H1 (cell line): ENCODE measurements around the gene WDR26. TPM values are rescaled to one million over a fixed set of nuclear protein-coding genes. Genes with fewer than 3 reads are reported as not detected.

ENCODE experiments used
- CTCF ChIA-PET: fragments of 300-600 bp; sonication (Branson Sonifier 250); formaldehyde crosslinking; loops from one replicate; lab custom pipeline; 2021; ENCODE audit not compliant: partially characterized antibody; lab: Charles Lee
- POLR2A ChIA-PET: fragments of 300-600 bp; sonication (Branson Sonifier 250); formaldehyde crosslinking; loops from one replicate; lab custom pipeline; 2021; ENCODE audit warnings: inconsistent platforms; ENCODE audit not compliant: partially characterized antibody; lab: Charles Lee
- DNase-seq, 2 experiments: peaks; one replicate each; pipeline versions ENCODE4 v3.0.0 to v3.0.0-alpha.2; 2010 to 2022; ENCODE audit warnings: low spot score in 2 of 2, low read depth in 1 of 2, mixed read lengths in 1 of 2
- FAIRE-seq: peaks from 2 replicates; lab custom pipeline; 2011; peaks lifted over from hg19 to GRCh38; lab: Jason Lieb, UNC
- H2AFZ ChIP-seq: 2 replicates; pipeline ENCODE4 v1.8.1; 2012; ENCODE audit warnings: low read length, inconsistent platforms
- H2AK5ac ChIP-seq: 2 replicates; pipeline ENCODE4 v1.6.1; 2013; ENCODE audit warnings: low read depth, low read length
- H2BK120ac ChIP-seq: replicated peaks from 2 replicates; pipeline ENCODE3; 2013; ENCODE audit warnings: low read depth, low read length, inconsistent platforms
- H2BK12ac ChIP-seq: 2 replicates; pipeline ENCODE4 v1.6.1; 2013; ENCODE audit warnings: low read depth, low read length
- H2BK15ac ChIP-seq: 2 replicates; pipeline ENCODE4 v1.6.1; 2013; ENCODE audit warnings: low read length
- H2BK20ac ChIP-seq: 2 replicates; pipeline ENCODE4 v1.6.1; 2013; ENCODE audit warnings: low read length
- H2BK5ac ChIP-seq: 2 replicates; pipeline ENCODE4 v1.6.1; 2013; ENCODE audit warnings: low read depth, low read length
- H3K14ac ChIP-seq: 2 replicates; pipeline ENCODE4 v1.6.1; 2013; ENCODE audit warnings: inconsistent platforms; ENCODE audit not compliant: insufficient read length
- H3K18ac ChIP-seq: 2 replicates; pipeline ENCODE4 v1.6.1; 2013; ENCODE audit warnings: low read length; ENCODE audit errors: extremely low read depth
- H3K23ac ChIP-seq: 2 replicates; pipeline ENCODE4 v1.6.1; 2013; ENCODE audit warnings: inconsistent platforms; ENCODE audit not compliant: insufficient read length
- H3K23me2 ChIP-seq: 2 replicates; pipeline ENCODE4 v1.6.1; 2013; ENCODE audit warnings: low read depth, low read length
- H3K27ac ChIP-seq: 2 replicates; pipeline ENCODE4 v1.6.1; 2011; ENCODE audit warnings: low read depth, low read length, inconsistent platforms
- H3K27me3 ChIP-seq, 4 experiments: replicated peaks in 1 of 4; 1 replicate in 1 of 4; 2 replicates in 3 of 4; pipeline versions ENCODE4 v1.6.1 to v1.8.1; 2011 to 2013; ENCODE audit warnings: low read length in 3 of 4, mild to moderate bottlenecking in 3 of 4, inconsistent platforms in 2 of 4, mixed read lengths in 2 of 4, moderate library complexity in 1 of 4; ENCODE audit not compliant: control insufficient read depth in 3 of 4, insufficient read depth in 3 of 4; ENCODE audit errors: extremely low read depth in 1 of 4
- H3K36me3 ChIP-seq, 4 experiments: 2 replicates each; pipeline versions ENCODE4 v1.6.1 to v1.8.1; 2011 to 2013; ENCODE audit warnings: mild to moderate bottlenecking in 4 of 4, low read length in 3 of 4, moderate library complexity in 2 of 4, control low read depth in 1 of 4, inconsistent platforms in 1 of 4; ENCODE audit not compliant: insufficient read depth in 4 of 4, control insufficient read depth in 2 of 4
- H3K4ac ChIP-seq: replicated peaks from 2 replicates; pipeline ENCODE3; 2013; ENCODE audit warnings: low read length, low read depth, mixed read lengths, inconsistent platforms; ENCODE audit not compliant: insufficient read length
- H3K4me1 ChIP-seq, 4 experiments: replicated peaks in 1 of 4; 1 replicate in 1 of 4; 2 replicates in 3 of 4; pipeline versions ENCODE4 v1.6.1 to v1.8.1; 2011 to 2013; ENCODE audit warnings: low read length in 3 of 4, inconsistent platforms in 2 of 4, mixed read lengths in 1 of 4; ENCODE audit not compliant: insufficient read depth in 4 of 4, control insufficient read depth in 3 of 4
- H3K4me2 ChIP-seq, 2 experiments: 2 replicates each; pipeline versions ENCODE4 v1.6.1 to v1.8.1; 2011 to 2013; ENCODE audit warnings: low read depth in 2 of 2, low read length in 2 of 2, control low read depth in 1 of 2, inconsistent platforms in 1 of 2, mild to moderate bottlenecking in 1 of 2; ENCODE audit not compliant: insufficient read depth in 1 of 2
- H3K4me3 ChIP-seq, 4 experiments: fragments of 200-600, 300-600 bp in 1 of 4; sonication (generic), shearing (Covaris generic), sonication (Bioruptor Twin) in 1 of 4; 2 replicates each; pipeline versions ENCODE4 v1.5.1 to v1.8.1; 2011 to 2016; ENCODE audit warnings: low read length in 4 of 4, low read depth in 3 of 4, control low read depth in 2 of 4, inconsistent platforms in 2 of 4, mild to moderate bottlenecking in 2 of 4, mixed read lengths in 1 of 4, moderate library complexity in 1 of 4; ENCODE audit not compliant: insufficient read depth in 2 of 4; ENCODE audit errors: extremely low read depth in 1 of 4
- H3K56ac ChIP-seq: replicated peaks from 2 replicates; pipeline ENCODE3; 2013; ENCODE audit warnings: low read depth, mild to moderate bottlenecking, mixed read lengths, low read length, inconsistent platforms; ENCODE audit not compliant: insufficient read length
- H3K79me1 ChIP-seq: 2 replicates; pipeline ENCODE4 v1.6.1; 2013; ENCODE audit warnings: low read depth, low read length, control low read depth
- H3K79me2 ChIP-seq, 2 experiments: 2 replicates each; pipeline versions ENCODE4 v1.6.1 to v1.8.1; 2012 to 2013; ENCODE audit warnings: low read length in 2 of 2, mild to moderate bottlenecking in 2 of 2, inconsistent platforms in 1 of 2; ENCODE audit not compliant: insufficient read depth in 2 of 2, control insufficient read depth in 1 of 2
- H3K9ac ChIP-seq, 4 experiments: replicated peaks in 1 of 4; 1 replicate in 1 of 4; 2 replicates in 3 of 4; pipeline versions ENCODE4 v1.6.1 to v1.8.1; 2011 to 2013; ENCODE audit warnings: low read depth in 3 of 4, low read length in 3 of 4, control low read depth in 2 of 4, mild to moderate bottlenecking in 2 of 4, moderate library complexity in 2 of 4, inconsistent platforms in 1 of 4; ENCODE audit errors: extremely low read depth in 1 of 4
- H3K9me3 ChIP-seq, 2 experiments: 2 replicates each; pipeline versions ENCODE4 v1.6.1 to v1.8.1; 2012 to 2013; ENCODE audit warnings: mild to moderate bottlenecking in 2 of 2, moderate library complexity in 2 of 2, control low read depth in 1 of 2, inconsistent platforms in 1 of 2, low read depth in 1 of 2, low read length in 1 of 2, mixed read lengths in 1 of 2; ENCODE audit not compliant: insufficient read depth in 2 of 2
- H4K20me1 ChIP-seq, 2 experiments: replicated peaks in 1 of 2; 2 replicates each; pipeline versions ENCODE3 to v1.8.1; 2011 to 2013; ENCODE audit warnings: inconsistent platforms in 2 of 2, low read length in 2 of 2, mild to moderate bottlenecking in 1 of 2; ENCODE audit not compliant: insufficient read depth in 2 of 2, control insufficient read depth in 1 of 2
- H4K5ac ChIP-seq: 2 replicates; pipeline ENCODE4 v1.6.1; 2013; ENCODE audit warnings: low read length, low read depth, mixed read lengths, inconsistent platforms; ENCODE audit not compliant: insufficient read length
- H4K8ac ChIP-seq: 2 replicates; pipeline ENCODE4 v1.8.0; 2013; ENCODE audit warnings: mild to moderate bottlenecking, moderate library complexity, low read length, inconsistent platforms; ENCODE audit not compliant: insufficient read depth; ENCODE audit errors: extremely low read depth
- H4K91ac ChIP-seq: replicated peaks from 2 replicates; pipeline ENCODE3; 2013; ENCODE audit warnings: low read length, mixed read lengths, inconsistent platforms; ENCODE audit not compliant: insufficient read length
- GTF2F1 ChIP-seq: IDR thresholded peaks from 2 replicates; pipeline ENCODE4 v1.6.1; 2012; ENCODE audit warnings: low read depth, low read length, improper control_type of control experiment, borderline replicate concordance
- JUND ChIP-seq: IDR thresholded peaks from 2 replicates; pipeline ENCODE4 v1.6.1; 2011; ENCODE audit warnings: mild to moderate bottlenecking, improper control_type of control experiment, low read length
- POLR2AphosphoS5 ChIP-seq: IDR thresholded peaks from 2 replicates; pipeline ENCODE4 v1.6.1; 2011; ENCODE audit warnings: low read depth, low read length
- RAD21 ChIP-seq, 2 experiments: IDR thresholded peaks in 1 of 2; conservative IDR thresholded peaks in 1 of 2; 2 replicates each; pipeline ENCODE4 v1.6.1; 2011; ENCODE audit warnings: low read depth in 2 of 2, low read length in 2 of 2, improper control_type of control experiment in 1 of 2, inconsistent platforms in 1 of 2, mild to moderate bottlenecking in 1 of 2, moderate library complexity in 1 of 2
- SAP30 ChIP-seq: fragments of 300-600 bp; sonication (generic); IDR thresholded peaks from 2 replicates; pipeline ENCODE4 v1.7.1; 2012; ENCODE audit warnings: low read length, moderate library complexity, mild to moderate bottlenecking, inconsistent platforms; ENCODE audit not compliant: insufficient read depth, insufficient replicate concordance
- SUZ12 ChIP-seq: fragments of 200-600 bp; sonication (generic); IDR thresholded peaks from 2 replicates; pipeline ENCODE4 v1.6.1; 2012; ENCODE audit warnings: mild to moderate bottlenecking, inconsistent platforms, low read length, moderate library complexity, mixed read lengths
- TAF1 ChIP-seq: IDR thresholded peaks from 2 replicates; pipeline ENCODE4 v1.6.1; 2011; ENCODE audit warnings: mild to moderate bottlenecking, low read depth, low read length
- TBP ChIP-seq: IDR thresholded peaks from 2 replicates; pipeline ENCODE4 v1.6.1; 2011; ENCODE audit warnings: low read depth, low read length, improper control_type of control experiment
- WGBS, 2 experiments: shearing (Covaris generic) in 1 of 2; methylation state at CpG; one replicate each; pipeline versions ENCODE4 v1.1.6 to v1.1.7; 2013 to 2015; ENCODE audit warnings: low lambda C conversion rate in 2 of 2, mixed read lengths in 2 of 2, inconsistent platforms in 1 of 2, low coverage in 1 of 2, missing lambda C conversion rate in 1 of 2; ENCODE audit not compliant: insufficient replicate concordance in 2 of 2, insufficient coverage in 1 of 2, insufficient read length in 1 of 2; ENCODE audit errors: extremely low coverage in 1 of 2, missing lambda C conversion rate in 1 of 2; 5-methylcytosine and 5-hydroxymethylcytosine counted together
- polyA plus RNA-seq, 7 experiments: library from polyadenylated mRNA; depleted of rRNA in 3 of 7; stranded (reverse) in 5 of 7; unstranded in 2 of 7; fragments of >200 nt in 5 of 7; fragments of 200-250 nt in 2 of 7; gene quantifications; 1 replicate in 5 of 7; 2 replicates in 1 of 7; 4 replicates in 1 of 7; pipeline versions ENCODE4 v1.2.1 to v1.2.3, GENCODE V29; 2011 to 2013; ENCODE audit warnings: missing spikeins in 2 of 7, mixed read lengths in 2 of 7
- total RNA-seq: library from RNA; stranded (reverse); fragmentation: NEBNext Ultra II Directional; extraction: Animal tissue kit (Norgen Biotek cat#: 25700); gene quantifications from 2 replicates; pipeline ENCODE4 v1.2.1, GENCODE V29; 2021
- TF ChIP-seq, protein P1 (sequence below), 3 experiments: IDR thresholded peaks; 1 replicate in 2 of 3; 2 replicates in 1 of 3; pipeline versions ENCODE4 v1.5.1 to v1.6.1; 2011; ENCODE audit warnings: low read length in 3 of 3, mild to moderate bottlenecking in 3 of 3, inconsistent platforms in 2 of 3, low read depth in 1 of 3, moderate library complexity in 1 of 3; ENCODE audit not compliant: insufficient read depth in 1 of 3; ENCODE audit errors: control extremely low read depth in 1 of 3
- TF ChIP-seq, protein P2 (sequence below): IDR thresholded peaks from 2 replicates; pipeline ENCODE4 v1.6.1; 2012; ENCODE audit warnings: inconsistent platforms

Gene WDR26
- total and polyA plus RNA-seq, 2 of the 8 experiments (the other 6 are each of a cell fraction or from before 2014, with no cell fraction given), result 18.0 to 72.5 TPM

DNA sequence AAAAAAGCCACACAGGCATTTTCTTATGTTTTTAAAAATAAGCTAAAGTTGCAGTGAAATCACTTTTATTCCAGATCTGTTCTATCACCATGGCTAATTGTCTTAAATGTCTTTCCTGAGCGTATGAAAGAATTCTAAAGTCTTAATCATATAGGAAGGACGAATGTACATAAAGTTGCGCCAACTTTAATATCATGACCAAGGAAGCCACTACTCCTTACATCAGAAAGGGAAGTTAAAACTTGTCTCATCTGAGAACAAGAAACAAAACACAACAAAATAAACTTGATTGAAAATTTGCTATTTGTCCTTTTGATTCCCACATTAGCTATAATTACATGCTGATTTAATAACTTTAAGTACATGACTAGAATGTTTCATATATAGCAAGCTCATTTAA, 51.4 kb downstream of the WDR26 start:
- H3K23me2 ChIP-seq, result no peaks in the 10 kb centered on the region
- 89% methylated on average over 3 of the region's 3 CpGs; no CpG with 5 or more reads in 1 of the 2 experiments for WGBS, 2 experiments
- no peak for FAIRE-seq

More for the DNA sequence above, 51.4 kb downstream of the WDR26 start:
- no peak overlapping the region for H3K56ac ChIP-seq
- no peak overlapping the region for H3K27ac ChIP-seq
- H4K91ac ChIP-seq, result no peak overlapping the region
- H3K79me1 ChIP-seq, result no peaks in the 10 kb centered on the region
- no peak overlapping the region for H3K9ac ChIP-seq
- ChIA-PET POLR2A (interaction anchor here (1.0 to 1.4 kb wide), 3 partner anchors 26 to 49 kb away, joined by 3 read pairs; no protein-coding TSS in a partner anchor), CTCF (interaction anchor here (0.6 to 2.6 kb wide), 8 partner anchors 8 to 540 kb away, joined by 3 to 5 read pairs (median 4); no protein-coding TSS in a partner anchor)
- no peak overlapping the region for H2BK5ac ChIP-seq
- H4K20me1 ChIP-seq, result no peaks in the 10 kb centered on the region
- no peaks in the 10 kb centered on the region for H3K9me3 ChIP-seq
- H3K4me1 ChIP-seq, result no peaks in the 10 kb centered on the region
- H3K18ac ChIP-seq, result no peak overlapping the region
- no peak overlapping the region for H3K14ac ChIP-seq
- H2BK12ac ChIP-seq, result no peak overlapping the region
- H3K4ac ChIP-seq, result no peak overlapping the region
- no peaks in the 10 kb centered on the region for H3K79me2 ChIP-seq
- no peak overlapping the region for H3K4me3 ChIP-seq
- no peak overlapping the region for H3K4me2 ChIP-seq
- peaks cover 0 to 48% (median 11%) of the 10 kb centered on the region in 4 experiments; a peak in 7 of 8 replicates for H3K36me3 ChIP-seq
- no peak overlapping the region for H3K23ac ChIP-seq
- no peak overlapping the region for H2BK120ac ChIP-seq
- no peak overlapping the region for H4K8ac ChIP-seq
- H3K27me3 ChIP-seq, result no peaks in the 10 kb centered on the region
- DNase-seq, result no peak
- H4K5ac ChIP-seq, result no peak overlapping the region
- no peak overlapping the region for H2BK20ac ChIP-seq
- H2AFZ ChIP-seq, result no peak overlapping the region
- no peak overlapping the region for H2BK15ac ChIP-seq
- H2AK5ac ChIP-seq, result no peak overlapping the region
- TF ChIP-seq RAD21 (IDR thresholded peaks at IDR 0.05 in 1 of 2, conservative IDR thresholded peaks at IDR 0.05 in 1 of 2; ENCODE audit: low read depth in 2 of 2, low read length in 2 of 2), result no peak
- TF ChIP-seq GTF2F1, result no peak
- TF ChIP-seq, protein P1, sequence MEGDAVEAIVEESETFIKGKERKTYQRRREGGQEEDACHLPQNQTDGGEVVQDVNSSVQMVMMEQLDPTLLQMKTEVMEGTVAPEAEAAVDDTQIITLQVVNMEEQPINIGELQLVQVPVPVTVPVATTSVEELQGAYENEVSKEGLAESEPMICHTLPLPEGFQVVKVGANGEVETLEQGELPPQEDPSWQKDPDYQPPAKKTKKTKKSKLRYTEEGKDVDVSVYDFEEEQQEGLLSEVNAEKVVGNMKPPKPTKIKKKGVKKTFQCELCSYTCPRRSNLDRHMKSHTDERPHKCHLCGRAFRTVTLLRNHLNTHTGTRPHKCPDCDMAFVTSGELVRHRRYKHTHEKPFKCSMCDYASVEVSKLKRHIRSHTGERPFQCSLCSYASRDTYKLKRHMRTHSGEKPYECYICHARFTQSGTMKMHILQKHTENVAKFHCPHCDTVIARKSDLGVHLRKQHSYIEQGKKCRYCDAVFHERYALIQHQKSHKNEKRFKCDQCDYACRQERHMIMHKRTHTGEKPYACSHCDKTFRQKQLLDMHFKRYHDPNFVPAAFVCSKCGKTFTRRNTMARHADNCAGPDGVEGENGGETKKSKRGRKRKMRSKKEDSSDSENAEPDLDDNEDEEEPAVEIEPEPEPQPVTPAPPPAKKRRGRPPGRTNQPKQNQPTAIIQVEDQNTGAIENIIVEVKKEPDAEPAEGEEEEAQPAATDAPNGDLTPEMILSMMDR (IDR thresholded peaks at IDR 0.05; ENCODE audit: control extremely low read depth in 1 of 3, insufficient read depth in 1 of 3, low read depth in 1 of 3, low read length in 3 of 3), result no peak
- TF ChIP-seq JUND, result no peak
- TF ChIP-seq TBP, result no peak
- TF ChIP-seq SUZ12, result no peak
- no peak for TF ChIP-seq TAF1
- TF ChIP-seq, protein P2, sequence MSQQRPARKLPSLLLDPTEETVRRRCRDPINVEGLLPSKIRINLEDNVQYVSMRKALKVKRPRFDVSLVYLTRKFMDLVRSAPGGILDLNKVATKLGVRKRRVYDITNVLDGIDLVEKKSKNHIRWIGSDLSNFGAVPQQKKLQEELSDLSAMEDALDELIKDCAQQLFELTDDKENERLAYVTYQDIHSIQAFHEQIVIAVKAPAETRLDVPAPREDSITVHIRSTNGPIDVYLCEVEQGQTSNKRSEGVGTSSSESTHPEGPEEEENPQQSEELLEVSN, result no peak
- no peak for TF ChIP-seq SAP30
- TF ChIP-seq POLR2AphosphoS5, result no peak
